GM19025 (cell line): Measurements from ENCODE around the gene CD44.

Source experiments
- ATAC-seq: cut with Tn5 transposase; IDR thresholded peaks from one replicate; pipeline ENCODE4 v1.9.1; 2021; ENCODE audit warnings: mild to moderate bottlenecking, low read depth, moderate library complexity; ENCODE audit not compliant: unreplicated experiment

CD44 gene

DNA sequence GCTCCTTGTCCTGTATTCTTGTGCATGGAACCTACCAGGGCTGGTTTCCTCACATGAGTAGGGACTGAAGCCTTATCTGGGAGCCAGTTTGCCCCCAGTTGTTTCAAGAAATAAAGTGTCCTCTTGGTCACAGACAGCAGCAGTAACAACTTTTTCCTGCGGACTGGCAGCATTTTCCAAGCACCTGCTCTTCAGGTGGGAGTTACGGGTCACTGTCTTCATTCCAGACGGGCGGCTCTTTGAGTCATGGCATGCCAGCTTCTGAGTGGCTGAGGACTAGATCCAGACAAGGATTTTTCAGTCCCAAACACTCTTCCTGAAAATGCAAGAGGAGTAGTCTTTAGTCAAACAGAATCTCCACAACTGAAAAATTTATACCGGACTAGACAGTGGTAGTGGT lies 2.7 kb upstream of the CD44 start:
- ATAC-seq = no peak

DNA sequence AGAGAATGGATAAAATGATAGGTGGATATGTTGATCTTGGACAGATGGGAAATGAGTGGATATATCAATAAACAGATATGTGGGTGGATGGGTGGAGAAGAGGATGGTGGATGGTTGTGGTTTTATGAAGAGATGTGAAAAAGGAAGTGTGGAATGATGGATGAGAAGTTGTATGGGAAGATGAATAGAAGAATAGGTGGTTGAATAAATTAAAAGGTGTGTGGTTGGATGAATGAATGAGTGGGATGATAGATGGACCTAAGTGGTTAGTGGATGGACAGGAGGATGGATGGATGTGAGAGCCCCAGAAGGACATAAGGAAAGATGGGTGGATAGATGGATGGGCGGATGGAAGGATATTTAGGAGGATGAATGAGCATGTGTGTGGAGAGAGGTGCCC lies 913 bp upstream of the CD44 start:
- no peak for ATAC-seq

- ATAC-seq = no peak
Observed at GRCh38 chr11:35138606-35138942, 397 bp upstream of the CD44 start.

DNA sequence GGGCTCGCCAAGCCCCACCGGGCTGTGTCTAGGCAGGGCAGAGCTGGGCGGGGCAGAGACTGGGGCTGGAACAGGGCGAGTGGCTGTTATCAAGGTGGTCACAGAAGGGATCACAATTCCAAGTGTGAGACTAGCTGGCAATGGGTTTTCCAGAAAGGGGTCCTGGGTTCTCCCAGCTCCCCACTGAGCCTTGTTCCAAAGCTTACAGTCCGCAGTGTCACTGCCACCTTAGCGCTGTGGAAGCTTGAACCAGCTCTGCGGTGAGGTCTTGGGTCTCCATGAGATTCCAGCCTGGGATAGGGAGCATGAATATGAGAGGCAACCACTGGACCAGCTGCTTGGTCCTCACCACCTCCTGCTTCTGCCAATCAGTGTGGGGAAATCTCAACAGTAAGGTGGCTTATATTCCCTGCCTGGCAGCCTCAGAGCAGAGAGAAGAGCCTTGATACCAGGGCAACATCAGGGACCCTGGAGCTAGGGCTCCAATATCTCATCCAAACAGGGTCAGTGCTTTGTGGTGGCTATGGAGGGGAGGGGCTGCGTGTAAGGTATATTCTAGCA lies 831 bp downstream of the CD44 start:
- no peak for ATAC-seq

- no peak for ATAC-seq
Observed at GRCh38 chr11:35141071-35141470, 2.1 kb downstream of the CD44 start.

- ATAC-seq = no peak
Observed at GRCh38 chr11:35141571-35141971, 2.6 kb downstream of the CD44 start.

GRCh38 chr11:35142481-35143075 lies 3.6 kb downstream of the CD44 start:
- no peak for ATAC-seq

DNA sequence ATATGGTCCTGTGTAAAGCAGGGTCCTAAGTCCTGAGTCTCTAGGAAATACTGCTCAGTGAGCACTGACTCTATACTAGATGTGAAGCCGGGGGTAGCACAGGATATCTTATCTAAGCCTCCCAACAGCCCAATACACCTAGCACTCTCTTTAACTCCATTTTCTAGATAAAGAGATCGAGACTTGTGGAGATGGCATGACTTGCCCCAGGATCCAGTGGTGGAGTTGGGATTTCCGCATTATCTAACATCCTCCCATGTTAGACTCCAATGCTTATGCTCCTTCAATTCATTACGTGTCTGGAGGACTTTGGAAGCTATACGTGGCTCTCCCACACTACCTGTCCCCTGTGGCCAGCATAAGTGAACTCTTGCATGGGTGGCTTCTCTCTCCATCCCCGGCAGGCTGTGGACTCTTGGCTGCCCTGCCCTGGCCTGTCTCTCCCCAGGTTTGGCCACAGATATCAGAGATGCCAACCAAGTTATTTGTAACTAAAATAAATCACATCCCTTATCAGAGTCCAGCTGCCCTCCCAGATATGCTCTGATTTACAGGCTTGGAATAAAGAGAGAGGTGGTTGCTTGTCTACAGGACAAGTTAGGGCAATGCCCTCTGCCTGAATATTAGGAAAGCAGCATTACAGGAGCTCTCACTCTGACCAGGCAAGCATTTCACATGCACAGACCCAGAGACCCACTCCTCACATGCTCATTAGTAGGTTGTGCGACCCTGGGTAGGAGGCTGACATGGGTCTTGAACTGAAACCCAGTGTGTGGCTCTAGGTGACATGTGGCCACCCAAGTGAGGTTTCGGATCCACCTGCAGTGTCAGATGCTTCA lies 4.5 kb downstream of the CD44 start:
- no peak for ATAC-seq

DNA sequence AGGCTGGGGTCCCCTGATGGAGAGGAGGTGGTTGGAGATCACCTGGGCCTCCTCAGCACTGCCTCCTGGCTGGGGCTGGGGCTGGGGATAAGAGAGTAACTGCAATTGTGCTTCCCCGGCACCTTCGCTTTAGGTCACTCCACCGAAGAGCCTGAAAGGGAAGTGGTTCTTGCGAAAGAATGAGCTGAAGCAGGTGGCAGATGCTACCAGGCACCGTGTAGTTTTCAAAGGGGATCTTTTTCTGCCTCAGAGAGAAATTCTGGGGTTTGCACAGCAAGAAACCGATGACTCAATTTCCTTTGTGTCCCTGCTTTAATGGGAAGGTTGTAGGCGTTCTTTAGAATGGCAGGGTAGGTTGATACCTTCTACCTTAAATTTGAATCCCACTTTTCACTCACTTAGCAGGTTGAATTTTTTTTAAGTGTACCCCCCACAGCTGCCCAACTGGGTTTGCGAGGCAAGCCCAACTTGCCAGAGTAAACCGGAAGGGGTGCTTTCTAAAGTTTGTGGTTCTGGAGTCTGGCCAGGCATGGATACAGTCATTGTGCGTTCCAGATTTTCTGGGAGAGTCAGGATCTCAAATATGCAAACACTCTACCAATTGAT lies 5.3 kb downstream of the CD44 start:
- ATAC-seq = peak; percentile 54

GRCh38 chr11:35144806-35145205 lies 5.8 kb downstream of the CD44 start:
- no peak for ATAC-seq

DNA sequence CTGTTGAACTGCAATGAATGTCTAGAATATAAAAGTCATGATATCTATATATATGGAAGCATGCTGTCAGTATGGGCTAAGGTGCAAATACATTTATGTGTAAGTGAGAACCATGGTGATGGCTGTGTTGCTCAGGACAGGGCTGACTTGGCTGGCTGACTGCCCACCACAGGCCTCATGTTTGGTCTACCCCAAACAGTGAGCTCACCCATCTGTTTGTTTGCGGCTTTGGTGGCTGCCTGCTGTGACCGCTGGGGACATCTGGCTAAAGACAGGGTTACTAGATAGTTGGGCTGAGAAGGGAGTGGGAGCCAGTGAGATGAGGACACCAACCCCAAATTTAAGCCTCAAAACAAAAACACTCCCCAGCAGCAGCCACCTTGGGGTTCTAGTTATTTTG lies 6.3 kb downstream of the CD44 start:
- peak; percentile 57 for ATAC-seq

GRCh38 chr11:35146074-35146521 lies 7.1 kb downstream of the CD44 start:
- ATAC-seq = peak; percentile 30

- no peak for ATAC-seq
Observed at GRCh38 chr11:35146711-35147110, 7.7 kb downstream of the CD44 start.

GRCh38 chr11:35147235-35147634 lies 8.3 kb downstream of the CD44 start:
- ATAC-seq = no peak

GRCh38 chr11:35148163-35148837 lies 9.3 kb downstream of the CD44 start:
- ATAC-seq = no peak

GRCh38 chr11:35150454-35150853 lies 11.5 kb downstream of the CD44 start:
- ATAC-seq = no peak

DNA sequence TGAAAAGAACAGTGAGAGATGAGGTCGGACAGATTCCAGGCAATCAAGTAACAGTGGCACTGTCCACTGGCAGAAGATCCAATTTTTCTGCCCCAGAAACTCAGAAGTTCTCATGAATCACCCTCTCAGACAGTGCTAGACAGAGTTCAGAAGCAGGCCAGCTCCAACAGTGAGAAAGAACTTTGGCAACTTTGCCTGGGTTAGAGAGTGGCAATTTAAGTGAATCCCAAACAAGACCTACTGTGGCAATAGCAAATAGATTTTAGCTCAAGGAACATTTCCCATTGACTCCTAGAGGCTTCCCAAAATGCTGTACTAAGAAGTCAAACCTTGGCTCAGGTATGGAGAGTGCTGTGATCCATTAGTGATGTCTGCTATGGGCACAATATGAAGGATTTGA lies 12.3 kb downstream of the CD44 start:
- ATAC-seq = no peak

- no peak for ATAC-seq
Observed at GRCh38 chr11:35151683-35152280, 12.8 kb downstream of the CD44 start.

GRCh38 chr11:35152575-35152974 lies 13.6 kb downstream of the CD44 start:
- no peak for ATAC-seq

- ATAC-seq = no peak
Observed at GRCh38 chr11:35153280-35153679, 14.3 kb downstream of the CD44 start.

DNA sequence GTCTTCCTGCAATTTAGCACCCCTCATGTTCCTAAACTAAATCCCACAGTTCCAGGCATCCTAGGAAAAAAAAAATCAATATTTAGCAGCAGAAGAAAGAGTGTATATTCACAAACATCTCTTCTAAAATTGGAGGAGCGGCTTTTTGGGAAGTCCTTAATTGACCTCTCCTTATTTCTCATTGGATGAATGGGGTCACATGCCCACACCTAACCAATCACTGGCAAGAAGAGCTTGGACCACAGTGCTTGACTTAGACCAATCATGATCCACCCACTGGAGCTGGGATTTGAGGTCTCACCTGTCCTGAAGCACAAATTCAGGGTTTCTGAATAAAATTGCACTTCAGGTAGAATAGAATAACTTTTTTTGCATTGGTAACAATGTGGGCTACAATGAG lies 16.0 kb downstream of the CD44 start:
- ATAC-seq = no peak
